ENCODE results near the gene CLIC4.

DNA sequence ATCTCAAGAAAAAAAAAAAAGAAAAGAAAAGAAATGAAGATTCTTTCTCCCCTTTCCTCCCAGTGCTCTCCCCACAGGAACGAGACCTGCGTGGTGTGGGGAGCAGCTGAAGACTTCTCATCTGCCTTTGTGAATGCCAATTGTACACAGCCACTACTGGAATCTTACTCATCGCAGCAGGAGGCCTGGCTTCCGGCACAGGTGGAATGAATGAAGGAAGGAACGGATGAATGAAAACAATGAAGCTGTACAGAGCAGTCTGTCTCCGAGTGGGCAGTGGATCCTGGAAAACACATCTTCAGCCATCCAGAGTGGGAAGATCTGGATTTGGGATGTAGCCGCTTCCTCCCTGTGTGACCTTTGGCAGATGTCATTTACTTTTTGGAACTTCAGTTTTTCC is 119.9 kb downstream of the CLIC4 start:
- TF ChIP-seq, protein P1, sequence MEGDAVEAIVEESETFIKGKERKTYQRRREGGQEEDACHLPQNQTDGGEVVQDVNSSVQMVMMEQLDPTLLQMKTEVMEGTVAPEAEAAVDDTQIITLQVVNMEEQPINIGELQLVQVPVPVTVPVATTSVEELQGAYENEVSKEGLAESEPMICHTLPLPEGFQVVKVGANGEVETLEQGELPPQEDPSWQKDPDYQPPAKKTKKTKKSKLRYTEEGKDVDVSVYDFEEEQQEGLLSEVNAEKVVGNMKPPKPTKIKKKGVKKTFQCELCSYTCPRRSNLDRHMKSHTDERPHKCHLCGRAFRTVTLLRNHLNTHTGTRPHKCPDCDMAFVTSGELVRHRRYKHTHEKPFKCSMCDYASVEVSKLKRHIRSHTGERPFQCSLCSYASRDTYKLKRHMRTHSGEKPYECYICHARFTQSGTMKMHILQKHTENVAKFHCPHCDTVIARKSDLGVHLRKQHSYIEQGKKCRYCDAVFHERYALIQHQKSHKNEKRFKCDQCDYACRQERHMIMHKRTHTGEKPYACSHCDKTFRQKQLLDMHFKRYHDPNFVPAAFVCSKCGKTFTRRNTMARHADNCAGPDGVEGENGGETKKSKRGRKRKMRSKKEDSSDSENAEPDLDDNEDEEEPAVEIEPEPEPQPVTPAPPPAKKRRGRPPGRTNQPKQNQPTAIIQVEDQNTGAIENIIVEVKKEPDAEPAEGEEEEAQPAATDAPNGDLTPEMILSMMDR (conservative IDR thresholded peaks at IDR 0.05; ENCODE audit: low read length) = no peak
- TF ChIP-seq EZH2phosphoT487 (IDR thresholded peaks at IDR 0.05; ENCODE audit: borderline replicate concordance) = no peak
